ENCODE measurements around the gene ABCB4. TPM values are rescaled to one million over a fixed set of nuclear protein-coding genes. Genes with fewer than 3 reads are reported as not detected.

ABCB4 gene
- total RNA-seq, 1 experiment from 2014 or later, result not detected

GRCh38 chr7:87432536-87432935, 42.9 kb downstream of the ABCB4 start:
- no TSS peak for BruUV-seq (replicated peaks)
- intact Hi-C loops (cut with micrococcal nuclease), result no loop called here
- Histone ChIP-seq H3K9me3 (ENCODE audit: control insufficient read depth in 1 of 2, insufficient read depth in 1 of 2, low read depth in 1 of 2, low read length in 2 of 2) (no peaks in the 10 kb centered on the region), H3K4me1 (ENCODE audit: control insufficient read depth in 1 of 2, insufficient read depth in 2 of 2, low read length in 2 of 2) (peaks cover 0 to 5% of the 10 kb centered on the region in 2 experiments; a peak in 1 of 4 replicates), H3K4me2 (ENCODE audit: low read length) (no peak overlapping the region), H3K4me3 (replicated peaks in 1 of 2; ENCODE audit: low read depth in 1 of 2, low read length in 2 of 2) (no peak overlapping the region), H3K9me2 (ENCODE audit: insufficient read depth) (0 out of 2 replicates have a peak, but pooled peaks cover 3% of the 10 kb centered on the region), H3K36me3 (ENCODE audit: control insufficient read depth in 1 of 2, insufficient read depth in 2 of 2, low read length in 2 of 2) (no peaks in the 10 kb centered on the region), H3K79me2 (ENCODE audit: insufficient read depth, low read length) (no peaks in the 10 kb centered on the region), H4K20me1 (ENCODE audit: insufficient read depth) (no peaks in the 10 kb centered on the region), H3K9ac (ENCODE audit: low read length) (no peak overlapping the region), H3K27ac (ENCODE audit: low read depth, low read length) (no peak overlapping the region), H3K27me3 (ENCODE audit: insufficient read depth, low read length) (no peaks in the 10 kb centered on the region), H2AFZ (ENCODE audit: low read depth, low read length, poor library complexity, severe bottlenecking) (no peak overlapping the region)
- ChIA-PET POLR2A (no interaction called here), RAD21 (ENCODE audit: low non-redundant PET in 1 of 2, low total read pairs in 2 of 2, uncharacterized antibody in 2 of 2, unreplicated experiment in 2 of 2) (no interaction called here), CTCF (no interaction called here)
- no peak for ATAC-seq
- no peak for DNase-seq (ENCODE audit: low read depth, low spot score)
- no peak for TF ChIP-seq YY1 (IDR thresholded peaks at IDR 0.05; ENCODE audit: extremely low read depth, insufficient replicate concordance, low read depth, low read length)

GRCh38 chr7:87427288-87427687, 48.2 kb downstream of the ABCB4 start:
- Histone ChIP-seq H2AFZ (ENCODE audit: low read depth, low read length, poor library complexity, severe bottlenecking) (no peak overlapping the region), H3K27me3 (ENCODE audit: insufficient read depth, low read length) (no peaks in the 10 kb centered on the region), H4K20me1 (ENCODE audit: insufficient read depth) (no peaks in the 10 kb centered on the region), H3K9me2 (ENCODE audit: insufficient read depth) (peaks cover 3% of the 10 kb centered on the region; the same call in 1 of the 2 replicates), H3K79me2 (ENCODE audit: insufficient read depth, low read length) (no peaks in the 10 kb centered on the region), H3K27ac (ENCODE audit: low read depth, low read length) (no peak overlapping the region), H3K4me3 (replicated peaks in 1 of 2; ENCODE audit: low read depth in 1 of 2, low read length in 2 of 2) (no peak overlapping the region), H3K4me1 (ENCODE audit: control insufficient read depth in 1 of 2, insufficient read depth in 2 of 2, low read length in 2 of 2) (no peaks in the 10 kb centered on the region), H3K9me3 (ENCODE audit: control insufficient read depth in 1 of 2, insufficient read depth in 1 of 2, low read depth in 1 of 2, low read length in 2 of 2) (no peaks in the 10 kb centered on the region), H3K36me3 (ENCODE audit: control insufficient read depth in 1 of 2, insufficient read depth in 2 of 2, low read length in 2 of 2) (no peaks in the 10 kb centered on the region), H3K4me2 (ENCODE audit: low read length) (no peak overlapping the region), H3K9ac (ENCODE audit: low read length) (no peak overlapping the region)
- no peak for ATAC-seq
- intact Hi-C loops (cut with micrococcal nuclease), result no loop called here
- TF ChIP-seq POLR2A (IDR thresholded peaks at IDR 0.05; ENCODE audit: borderline replicate concordance, extremely low read depth, insufficient read depth, insufficient read length) (no peak), CTCF (IDR thresholded peaks at IDR 0.05 in 2 of 3, conservative IDR thresholded peaks at IDR 0.05 in 1 of 3; ENCODE audit: borderline replicate concordance in 1 of 3, insufficient read depth in 1 of 3, low read depth in 2 of 3, low read length in 2 of 3) (no peak), REST (IDR thresholded peaks at IDR 0.05; ENCODE audit: low read depth) (no peak), CEBPB (IDR thresholded peaks at IDR 0.05; ENCODE audit: low read depth) (no peak), MAX (IDR thresholded peaks at IDR 0.05) (no peak), RAD21 (IDR thresholded peaks at IDR 0.05; ENCODE audit: low read depth) (no peak), SIN3A (IDR thresholded peaks at IDR 0.05; ENCODE audit: low read depth) (no peak), ATF3 (IDR thresholded peaks at IDR 0.05) (no peak), YY1 (IDR thresholded peaks at IDR 0.05; ENCODE audit: extremely low read depth, insufficient replicate concordance, low read depth, low read length) (no peak), EZH2phosphoT487 (IDR thresholded peaks at IDR 0.05; ENCODE audit: borderline replicate concordance) (no peak), EZH2 (IDR thresholded peaks at IDR 0.05) (no peak), POLR2AphosphoS5 (IDR thresholded peaks at IDR 0.05; ENCODE audit: low read depth, low read length) (no peak)
- ChIA-PET RAD21 (ENCODE audit: low non-redundant PET in 1 of 2, low total read pairs in 2 of 2, uncharacterized antibody in 2 of 2, unreplicated experiment in 2 of 2) (no interaction called here), CTCF (no interaction called here), POLR2A (no interaction called here)
- no peak for DNase-seq (ENCODE audit: low read depth, low spot score)
- no TSS peak for BruUV-seq (replicated peaks)

All from HCT116 (cell line).